ENCODE results near the gene SULT1C4.

DNA sequence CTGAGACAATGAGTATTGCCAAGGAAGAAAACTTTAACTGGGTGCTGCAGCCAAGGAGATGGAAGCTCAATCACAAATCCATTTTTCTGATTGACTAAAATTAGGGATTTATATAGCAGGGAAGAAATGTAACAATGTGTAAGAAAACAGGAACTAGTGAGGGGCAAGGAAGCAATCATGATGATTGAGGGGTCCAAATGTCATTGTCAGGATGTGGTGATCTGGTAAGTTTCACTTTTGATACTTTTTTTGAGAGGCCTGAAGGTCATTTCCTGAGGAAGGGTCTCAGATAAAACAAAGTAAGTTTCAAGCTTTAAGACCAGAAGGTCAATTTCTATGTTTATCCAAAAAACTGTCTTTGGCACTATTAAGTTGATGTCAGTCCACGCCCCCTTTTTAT is 59.2 kb downstream of the SULT1C4 start:
- TF ChIP-seq, protein P1, sequence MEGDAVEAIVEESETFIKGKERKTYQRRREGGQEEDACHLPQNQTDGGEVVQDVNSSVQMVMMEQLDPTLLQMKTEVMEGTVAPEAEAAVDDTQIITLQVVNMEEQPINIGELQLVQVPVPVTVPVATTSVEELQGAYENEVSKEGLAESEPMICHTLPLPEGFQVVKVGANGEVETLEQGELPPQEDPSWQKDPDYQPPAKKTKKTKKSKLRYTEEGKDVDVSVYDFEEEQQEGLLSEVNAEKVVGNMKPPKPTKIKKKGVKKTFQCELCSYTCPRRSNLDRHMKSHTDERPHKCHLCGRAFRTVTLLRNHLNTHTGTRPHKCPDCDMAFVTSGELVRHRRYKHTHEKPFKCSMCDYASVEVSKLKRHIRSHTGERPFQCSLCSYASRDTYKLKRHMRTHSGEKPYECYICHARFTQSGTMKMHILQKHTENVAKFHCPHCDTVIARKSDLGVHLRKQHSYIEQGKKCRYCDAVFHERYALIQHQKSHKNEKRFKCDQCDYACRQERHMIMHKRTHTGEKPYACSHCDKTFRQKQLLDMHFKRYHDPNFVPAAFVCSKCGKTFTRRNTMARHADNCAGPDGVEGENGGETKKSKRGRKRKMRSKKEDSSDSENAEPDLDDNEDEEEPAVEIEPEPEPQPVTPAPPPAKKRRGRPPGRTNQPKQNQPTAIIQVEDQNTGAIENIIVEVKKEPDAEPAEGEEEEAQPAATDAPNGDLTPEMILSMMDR (IDR thresholded peaks at IDR 0.05; ENCODE audit: poor library complexity) = no peak
- TF ChIP-seq EZH2 (IDR thresholded peaks at IDR 0.05; ENCODE audit: borderline replicate concordance) (no peak), EZH2phosphoT487 (IDR thresholded peaks at IDR 0.05; ENCODE audit: low read depth, severe bottlenecking, unreplicated experiment) (no peak)

All from hepatocyte (in vitro differentiated cells).